GM20000 (cell line): ENCODE results near the gene MYL1.

Experiments used
- DNase-seq: peaks from one replicate; pipeline ENCODE4 v3.0.0; 2012; ENCODE audit warnings: low spot score
- TF ChIP-seq, protein P1 (sequence below): IDR thresholded peaks from 2 replicates; pipeline ENCODE4 v1.5.1; 2012; ENCODE audit warnings: mild to moderate bottlenecking, control low read depth; ENCODE audit errors: extremely low read depth, missing control alignments

The MYL1 gene

GRCh38 chr2:210269148-210269547 lies 45.8 kb downstream of the MYL1 start:
- DNase-seq = no peak
- TF ChIP-seq, protein P1, sequence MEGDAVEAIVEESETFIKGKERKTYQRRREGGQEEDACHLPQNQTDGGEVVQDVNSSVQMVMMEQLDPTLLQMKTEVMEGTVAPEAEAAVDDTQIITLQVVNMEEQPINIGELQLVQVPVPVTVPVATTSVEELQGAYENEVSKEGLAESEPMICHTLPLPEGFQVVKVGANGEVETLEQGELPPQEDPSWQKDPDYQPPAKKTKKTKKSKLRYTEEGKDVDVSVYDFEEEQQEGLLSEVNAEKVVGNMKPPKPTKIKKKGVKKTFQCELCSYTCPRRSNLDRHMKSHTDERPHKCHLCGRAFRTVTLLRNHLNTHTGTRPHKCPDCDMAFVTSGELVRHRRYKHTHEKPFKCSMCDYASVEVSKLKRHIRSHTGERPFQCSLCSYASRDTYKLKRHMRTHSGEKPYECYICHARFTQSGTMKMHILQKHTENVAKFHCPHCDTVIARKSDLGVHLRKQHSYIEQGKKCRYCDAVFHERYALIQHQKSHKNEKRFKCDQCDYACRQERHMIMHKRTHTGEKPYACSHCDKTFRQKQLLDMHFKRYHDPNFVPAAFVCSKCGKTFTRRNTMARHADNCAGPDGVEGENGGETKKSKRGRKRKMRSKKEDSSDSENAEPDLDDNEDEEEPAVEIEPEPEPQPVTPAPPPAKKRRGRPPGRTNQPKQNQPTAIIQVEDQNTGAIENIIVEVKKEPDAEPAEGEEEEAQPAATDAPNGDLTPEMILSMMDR = no peak

GRCh38 chr2:210268281-210268680 lies 46.7 kb downstream of the MYL1 start:
- TF ChIP-seq, protein P1 = no peak
- no peak for DNase-seq

GRCh38 chr2:210267698-210268097 lies 47.3 kb downstream of the MYL1 start:
- TF ChIP-seq, protein P1 = no peak
- DNase-seq = no peak

- TF ChIP-seq, protein P1 = no peak
- DNase-seq = no peak
Observed at GRCh38 chr2:210264282-210264681, 50.7 kb downstream of the MYL1 start.

GRCh38 chr2:210263841-210264240 lies 51.1 kb downstream of the MYL1 start:
- DNase-seq = no peak
- TF ChIP-seq, protein P1 = no peak

DNA sequence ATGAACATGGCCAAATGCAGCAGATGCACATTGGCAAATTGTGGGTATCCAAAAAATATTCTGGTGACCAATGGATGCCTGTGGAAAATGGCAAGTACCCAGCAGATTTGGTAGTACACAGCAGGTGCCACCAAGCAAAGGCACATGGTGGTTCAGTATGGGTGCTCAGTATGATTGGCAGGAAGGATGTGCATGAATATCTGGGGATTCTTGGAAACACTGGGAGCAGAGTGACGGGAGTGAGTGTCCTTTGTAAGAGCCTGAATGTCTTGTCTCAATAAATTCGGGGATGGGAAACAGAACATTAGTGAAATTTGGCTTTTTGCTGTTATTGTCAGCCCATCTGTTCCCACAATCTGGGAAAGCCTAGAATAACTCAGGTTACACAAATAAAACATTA lies 52.9 kb downstream of the MYL1 start:
- TF ChIP-seq, protein P1 = no peak
- DNase-seq = no peak

DNA sequence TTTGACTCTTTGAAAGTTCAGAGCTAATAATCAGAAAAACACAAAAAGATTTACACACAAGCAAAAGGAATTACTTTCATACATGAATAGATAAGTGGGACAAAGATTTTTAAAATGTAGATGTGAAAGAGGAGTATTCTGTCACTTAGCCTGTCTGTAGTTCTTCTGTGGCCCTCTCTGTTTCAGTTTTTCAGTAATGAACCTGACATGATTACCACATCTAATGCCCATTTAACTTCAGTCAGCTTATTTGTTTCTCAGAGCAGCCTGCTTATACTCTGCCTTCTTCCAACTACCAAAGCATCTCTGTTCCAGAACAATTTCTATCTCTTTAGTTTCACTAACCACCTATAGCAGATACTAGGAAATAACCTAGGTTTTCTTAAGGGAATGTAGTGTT lies 55.3 kb downstream of the MYL1 start:
- no peak for DNase-seq
- TF ChIP-seq, protein P1 = no peak
